NT2/D1 (cell line): ENCODE results near the gene GRID2IP.

ENCODE experiments used
- SUZ12 ChIP-seq: IDR thresholded peaks from 2 replicates; pipeline ENCODE4 v1.6.1; 2011; ENCODE audit not compliant: insufficient read length, insufficient read depth; ENCODE audit errors: extremely low read depth
- YY1 ChIP-seq: IDR thresholded peaks from 2 replicates; pipeline ENCODE4 v1.6.1; 2011; ENCODE audit not compliant: insufficient read length, insufficient read depth
- ZNF274 ChIP-seq: IDR thresholded peaks from 2 replicates; pipeline ENCODE4 v1.6.1; 2011; ENCODE audit warnings: mild to moderate bottlenecking, low read depth, low read length

DNA sequence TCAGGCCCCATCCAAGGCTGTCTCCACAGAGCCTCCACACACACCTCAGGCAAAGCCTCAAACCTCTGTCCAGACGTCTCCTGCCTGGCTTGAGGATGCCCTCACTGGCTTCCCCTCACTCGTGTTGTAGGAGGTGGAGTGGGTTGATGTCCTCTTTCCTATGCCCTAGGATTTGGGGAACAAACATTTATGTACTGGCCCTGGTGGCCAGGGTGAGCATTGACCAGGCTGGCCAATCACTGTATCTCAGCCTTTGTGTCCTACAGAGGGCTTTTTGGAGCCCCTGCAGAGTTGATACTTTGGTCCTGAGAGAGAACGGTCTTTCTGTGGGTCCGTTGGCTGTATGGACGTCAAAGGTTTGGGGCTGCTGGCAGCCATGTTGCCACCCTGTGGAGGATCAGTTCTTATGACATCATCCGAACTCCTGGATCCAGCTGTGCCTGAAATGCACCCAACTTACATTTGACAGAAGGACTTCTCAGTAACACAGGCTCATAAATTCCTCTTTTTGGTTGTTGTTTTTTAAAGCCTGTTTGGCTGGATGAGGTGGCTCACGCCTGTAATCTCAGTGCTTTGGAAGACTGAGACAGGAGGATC lies 2.3 kb upstream of the GRID2IP start:
- no peak for TF ChIP-seq ZNF274
- TF ChIP-seq SUZ12, result no peak
- no peak for TF ChIP-seq YY1
